ENCODE results near the gene ISX.

GRCh38 chr22:35116817-35117216 is 50.9 kb downstream of the ISX start:
- TF ChIP-seq CTCF (IDR thresholded peaks at IDR 0.05 in 4 of 5, conservative IDR thresholded peaks at IDR 0.05 in 1 of 5) (no peak), POLR2A (IDR thresholded peaks at IDR 0.05) (no peak)

Data from gastrocnemius medialis (tissue), 4 donors.